ELR (cell line): ENCODE measurements around the gene MRPL52.
"Not testable (repeated sequence)": the region's sequence is repeated elsewhere in the genome, so short reads cannot be mapped to it uniquely, and the experiment has no call there.

Experiments
- DNase-seq: peaks from one replicate; pipeline ENCODE4 v3.0.0-alpha.2; 2015; ENCODE audit warnings: low read depth

Gene MRPL52

GRCh38 chr14:22854963-22855724 lies 25.5 kb downstream of the MRPL52 start:
- no peak for DNase-seq

- DNase-seq: no peak
These were observed 26.7 kb downstream of the MRPL52 start for GRCh38 chr14:22856428-22856827.

GRCh38 chr14:22860377-22860776 lies 30.7 kb downstream of the MRPL52 start:
- DNase-seq: not testable (repeated sequence)

GRCh38 chr14:22861651-22862050 lies 32.0 kb downstream of the MRPL52 start:
- DNase-seq: no peak

- DNase-seq: no peak
These were observed 35.3 kb downstream of the MRPL52 start for GRCh38 chr14:22864979-22865378.

GRCh38 chr14:22865424-22866405 lies 36.0 kb downstream of the MRPL52 start:
- DNase-seq: no peak

GRCh38 chr14:22866874-22867273 lies 37.2 kb downstream of the MRPL52 start:
- DNase-seq: no peak

GRCh38 chr14:22870811-22871223 lies 41.1 kb downstream of the MRPL52 start:
- no peak for DNase-seq

GRCh38 chr14:22871224-22872032 lies 41.7 kb downstream of the MRPL52 start, which contains the start of gene LRP10:
Gene LRP10, plus strand, starts transcription at chr14:22871740. Its CDS starts 564 bp downstream, at chr14:22872304.
- DNase-seq: peak; percentile 87

GRCh38 chr14:22872033-22872832 lies 42.5 kb downstream of the MRPL52 start:
- DNase-seq: peak; percentile 84

GRCh38 chr14:22872833-22873520 lies 43.3 kb downstream of the MRPL52 start:
- no peak for DNase-seq

GRCh38 chr14:22875003-22875747 lies 45.5 kb downstream of the MRPL52 start:
- no peak for DNase-seq

- no peak for DNase-seq
These were observed 46.1 kb downstream of the MRPL52 start for GRCh38 chr14:22875748-22876319.

- no peak for DNase-seq
These were observed 47.4 kb downstream of the MRPL52 start for GRCh38 chr14:22877000-22877501.

- no peak for DNase-seq
These were observed 48.9 kb downstream of the MRPL52 start for GRCh38 chr14:22878271-22879246.

- no peak for DNase-seq
These were observed 52.4 kb downstream of the MRPL52 start for GRCh38 chr14:22882064-22882463.

- DNase-seq: peak; percentile 51
These were observed 53.0 kb downstream of the MRPL52 start for GRCh38 chr14:22882529-22883172.
